ENCODE measurements around the gene MPDZ.

GRCh38 chr9:13179257-13179656, 100.2 kb downstream of the MPDZ start:
- no peak for TF ChIP-seq POLR2A (IDR thresholded peaks at IDR 0.05; ENCODE audit: low read depth)
- no peak for TF ChIP-seq CTCF (IDR thresholded peaks at IDR 0.05)

Data from esophagus muscularis mucosa (tissue), 3 donors.